ENCODE data around the gene UBL5.
"Not testable (repeated sequence)": the region's sequence is repeated elsewhere in the genome, so short reads cannot be mapped to it uniquely, and the experiment has no call there.

DNA sequence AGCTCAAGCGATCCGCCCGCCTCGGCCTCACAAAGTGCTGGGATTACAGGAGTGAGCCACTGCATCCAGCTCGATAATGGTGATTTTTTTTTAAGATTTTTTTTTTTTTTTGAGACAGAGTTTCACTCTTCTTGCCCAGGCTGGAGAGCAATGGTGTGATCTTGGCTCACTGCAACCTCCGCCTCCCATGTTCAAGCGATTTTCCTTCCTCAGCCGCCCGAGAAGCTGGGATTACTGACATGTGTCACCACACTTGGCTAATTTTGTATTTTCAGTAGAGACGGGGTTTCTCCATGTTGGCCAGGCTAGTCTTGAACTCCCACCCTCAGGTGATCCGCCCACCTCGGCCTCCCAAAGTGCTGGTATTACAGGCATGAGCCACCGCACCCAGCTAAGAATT, 39.1 kb upstream of the UBL5 start:
- not testable (repeated sequence) for TF ChIP-seq RAD21 (IDR thresholded peaks at IDR 0.05; ENCODE audit: low read length); CHD2 (IDR thresholded peaks at IDR 0.05; ENCODE audit: low read length, partially characterized antibody); EP300 (IDR thresholded peaks at IDR 0.05; ENCODE audit: borderline replicate concordance in 1 of 2, low read depth in 1 of 2, low read length in 1 of 2)
- TF ChIP-seq, protein P1, sequence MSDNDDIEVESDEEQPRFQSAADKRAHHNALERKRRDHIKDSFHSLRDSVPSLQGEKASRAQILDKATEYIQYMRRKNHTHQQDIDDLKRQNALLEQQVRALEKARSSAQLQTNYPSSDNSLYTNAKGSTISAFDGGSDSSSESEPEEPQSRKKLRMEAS (IDR thresholded peaks at IDR 0.05; ENCODE audit: low read depth) = not testable (repeated sequence)
